ENCODE data around the gene ZNF280C. TPM values are rescaled to one million over a fixed set of nuclear protein-coding genes. Genes with fewer than 3 reads are reported as not detected.

The ZNF280C gene
- total RNA-seq, 2 donors from 2014 or later: 2.1 to 2.4 TPM

GRCh38 chrX:130172127-130172845 lies 96.4 kb downstream of the ZNF280C start:
- H3K9ac ChIP-seq (ENCODE audit: low read depth in 2 of 2, low read length in 2 of 2): peak overlapping the region in 1 of 2 donors; percentile 56
- H3K27me3 ChIP-seq: no peaks in the 10 kb centered on the region
- TF ChIP-seq CTCF (IDR thresholded peaks at IDR 0.05): no peak
- no peaks in the 10 kb centered on the region for H3K9me3 ChIP-seq
- no peak for DNase-seq
- H3K27ac ChIP-seq: no peak overlapping the region
- no peaks in the 10 kb centered on the region for H3K4me1 ChIP-seq
- intact Hi-C loops (cut with DNase I): no loop called here
- peak overlapping the region; percentile 37 for H3K4me3 ChIP-seq
- H3K36me3 ChIP-seq: no peaks in the 10 kb centered on the region

DNA sequence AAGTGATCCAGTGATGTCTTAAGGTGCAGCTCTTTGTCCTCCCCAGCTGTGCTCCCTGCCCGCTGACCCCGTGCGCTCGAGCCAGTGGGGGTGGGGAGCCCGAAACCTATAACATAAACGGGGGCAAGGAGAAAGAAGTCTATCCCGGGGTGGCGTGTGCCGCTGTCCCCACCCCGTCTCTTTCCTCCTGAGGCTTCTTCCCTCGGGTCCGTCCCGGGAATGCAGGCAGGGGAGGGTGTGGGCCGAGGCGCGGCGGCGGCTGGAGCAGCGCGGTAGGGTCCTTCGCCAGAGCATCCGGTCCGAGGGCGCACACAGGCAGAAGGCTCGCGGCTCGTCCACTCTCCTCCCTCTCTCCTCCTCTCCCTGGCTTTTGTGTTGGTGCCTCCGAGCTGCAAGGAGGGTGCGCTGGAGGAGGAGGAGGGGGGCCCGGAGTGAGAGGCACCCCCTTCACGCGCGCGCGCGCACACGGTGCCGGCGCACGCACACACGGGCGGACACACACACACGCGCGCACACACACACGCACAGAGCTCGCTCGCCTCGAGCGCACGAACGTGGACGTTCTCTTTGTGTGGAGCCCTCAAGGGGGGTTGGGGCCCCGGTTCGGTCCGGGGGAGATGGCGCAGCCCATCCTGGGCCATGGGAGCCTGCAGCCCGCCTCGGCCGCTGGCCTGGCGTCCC lies 97.1 kb downstream of the ZNF280C start, which contains the start of gene RAB33A:
RAB33A (plus strand) TSS at position 517 of the 681 bp plus-strand sequence; CDS start at position 618, 101 bp downstream.
- peak within 1 kb of the TSS in 1 of 2 donors; percentile 56 for H3K9ac ChIP-seq (ENCODE audit: low read depth in 2 of 2, low read length in 2 of 2)
- intact Hi-C loops (cut with DNase I): no loop called here
- peak within 1 kb of the TSS; percentile 37 for H3K4me3 ChIP-seq
- no peaks in the 10 kb centered on the region for H3K36me3 ChIP-seq
- no peaks in the 10 kb centered on the region for H3K9me3 ChIP-seq
- no peaks in the 10 kb centered on the region for H3K4me1 ChIP-seq
- DNase-seq: no peak
- no peak for TF ChIP-seq CTCF (IDR thresholded peaks at IDR 0.05)
- H3K27ac ChIP-seq: no peak within 1 kb of the TSS
- H3K27me3 ChIP-seq: no peaks in the 10 kb centered on the region

DNA sequence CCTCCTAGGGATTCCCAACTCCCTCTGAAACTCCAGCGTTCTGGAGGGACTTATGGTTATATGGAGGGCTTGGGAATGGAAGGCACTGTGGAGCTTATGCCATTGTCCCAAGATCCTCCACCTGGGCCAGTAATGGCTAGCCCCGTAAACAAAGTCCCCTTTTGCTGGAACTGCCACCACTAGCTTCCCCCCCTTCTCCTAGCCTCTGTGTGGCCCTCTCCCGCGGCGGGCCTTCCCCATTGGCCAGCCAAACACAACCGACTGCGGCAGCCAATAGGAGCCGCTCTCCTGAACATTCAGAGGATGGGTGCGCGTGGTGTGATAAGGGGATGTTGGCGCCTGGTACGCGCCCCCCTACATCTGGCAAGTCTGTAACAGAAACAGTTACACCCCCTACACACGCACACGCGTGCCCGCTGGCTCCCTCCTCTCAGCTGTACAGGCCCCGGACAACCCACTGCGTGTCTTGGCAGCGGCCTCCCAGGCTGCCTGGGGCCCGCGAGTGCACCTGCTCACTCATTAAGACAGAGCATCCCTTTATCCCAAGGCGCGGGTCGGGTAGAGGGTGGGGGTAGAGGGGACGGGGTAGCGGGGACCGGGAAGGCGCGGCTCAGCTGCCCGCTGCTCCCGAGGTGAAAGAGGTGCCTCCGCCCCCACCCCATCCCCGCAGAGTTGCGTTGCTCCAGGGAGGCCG lies 97.8 kb downstream of the ZNF280C start:
- Histone ChIP-seq H3K27me3 (no peaks in the 10 kb centered on the region), H3K36me3 (no peaks in the 10 kb centered on the region), H3K4me3 (peak overlapping the region; percentile 37), H3K9ac (ENCODE audit: low read depth in 2 of 2, low read length in 2 of 2) (no peak overlapping the region), H3K27ac (no peak overlapping the region), H3K9me3 (no peaks in the 10 kb centered on the region), H3K4me1 (no peaks in the 10 kb centered on the region)
- TF ChIP-seq CTCF (IDR thresholded peaks at IDR 0.05): no peak
- DNase-seq: peak; percentile 35
- intact Hi-C loops (cut with DNase I): no loop called here

DNA sequence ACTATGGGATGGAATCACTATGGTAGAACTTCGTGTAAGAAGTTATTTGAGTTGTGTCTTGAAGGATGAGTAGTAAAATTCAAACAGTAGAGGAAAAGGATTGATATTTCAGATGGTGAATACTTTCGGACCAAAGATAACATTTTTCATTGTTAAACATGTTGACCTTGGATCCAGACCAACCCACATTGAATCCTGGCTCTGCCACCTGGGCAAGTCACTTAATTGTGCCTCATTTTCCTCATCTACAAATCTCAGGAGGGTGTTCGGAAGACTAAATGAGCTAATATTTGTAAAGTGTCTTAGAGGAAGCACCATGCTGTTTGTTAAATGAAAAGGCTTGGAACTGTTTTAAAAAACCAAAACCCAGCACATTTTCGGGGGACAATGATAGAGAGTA lies 101.7 kb downstream of the ZNF280C start:
- no peak for TF ChIP-seq CTCF (IDR thresholded peaks at IDR 0.05)
- intact Hi-C loops (cut with DNase I): no loop called here
- no peak for DNase-seq
- Histone ChIP-seq H3K36me3 (no peaks in the 10 kb centered on the region), H3K9ac (ENCODE audit: low read depth in 2 of 2, low read length in 2 of 2) (no peak overlapping the region), H3K4me1 (no peaks in the 10 kb centered on the region), H3K27me3 (no peaks in the 10 kb centered on the region), H3K9me3 (no peaks in the 10 kb centered on the region), H3K4me3 (no peak overlapping the region), H3K27ac (no peak overlapping the region)

- TF ChIP-seq CTCF (IDR thresholded peaks at IDR 0.05): no peak
- peak overlapping the region in 1 of 2 donors; percentile 66 for H3K9ac ChIP-seq (ENCODE audit: low read depth in 2 of 2, low read length in 2 of 2)
Measured at GRCh38 chrX:130166503-130166777, 102.3 kb downstream of the ZNF280C start.

More at GRCh38 chrX:130166503-130166777, 102.3 kb downstream of the ZNF280C start:
- Histone ChIP-seq H3K4me3 (peak overlapping the region; percentile 47), H3K36me3 (no peaks in the 10 kb centered on the region), H3K4me1 (no peaks in the 10 kb centered on the region), H3K27me3 (no peaks in the 10 kb centered on the region), H3K9me3 (no peaks in the 10 kb centered on the region), H3K27ac (peak overlapping the region; percentile 87)
- intact Hi-C loops (cut with DNase I): no loop called here
- DNase-seq: no peak
